Stomach (tissue), 9 donors: ENCODE data around the gene RAB40B. TPM values are rescaled to one million over a fixed set of nuclear protein-coding genes. Genes with fewer than 3 reads are reported as not detected.

ENCODE experiments used
- DNase-seq, 2 donors: peaks; one replicate each; pipeline versions ENCODE4 v3.0.0 to v3.0.0-alpha.2; 2013 to 2019
- H3K27ac ChIP-seq, 5 donors: fragments of 200-600 bp in 4 of 5; sonication (generic) in 4 of 5; one replicate each; pipeline ENCODE4 v1.5.1; 2013 to 2019; ENCODE audit warnings: mild to moderate bottlenecking in 1 of 5, moderate library complexity in 1 of 5
- H3K27me3 ChIP-seq, 3 donors: fragments of 200-600 bp; sonication (generic); one replicate each; pipeline ENCODE4 v1.5.1; 2017 to 2019; ENCODE audit warnings: mixed run types in 1 of 3
- H3K36me3 ChIP-seq, 4 donors: fragments of 200-600 bp; sonication (generic); 1 replicate in 3 of 4; 2 replicates in 1 of 4; pipeline ENCODE4 v1.5.1; 2016 to 2019
- H3K4me1 ChIP-seq, 4 donors: fragments of 200-600 bp; sonication (generic); one replicate each; pipeline ENCODE4 v1.5.1; 2016 to 2019
- H3K4me3 ChIP-seq, 4 donors: fragments of 200-600 bp; sonication (generic) in 3 of 4; one replicate each; pipeline ENCODE4 v1.5.1; 2016 to 2019; ENCODE audit warnings: mild to moderate bottlenecking in 1 of 4
- H3K9me3 ChIP-seq, 4 donors: fragments of 200-600 bp; sonication (generic); one replicate each; pipeline ENCODE4 v1.5.1; 2016 to 2019
- CTCF ChIP-seq, 7 experiments: fragments of 450-650 bp in 4 of 7; fragments of 200-600 bp in 3 of 7; sonication (generic) in 3 of 7; IDR thresholded peaks; one replicate each; pipeline ENCODE4 v1.5.1; 2016 to 2019; ENCODE audit warnings: antibody characterized with exemption in 7 of 7, control low read depth in 2 of 7, mild to moderate bottlenecking in 1 of 7
- EP300 ChIP-seq: sonication (generic); formaldehyde crosslinking; IDR thresholded peaks from one replicate; pipeline ENCODE4 v1.6.1; 2017; ENCODE audit warnings: antibody characterized with exemption
- POLR2A ChIP-seq, 4 donors: fragments of 450-650 bp; IDR thresholded peaks; one replicate each; pipeline ENCODE4 v1.6.1; 2016; ENCODE audit warnings: antibody characterized with exemption in 4 of 4, control low read depth in 2 of 4, mild to moderate bottlenecking in 1 of 4, moderate library complexity in 1 of 4
- POLR2AphosphoS5 ChIP-seq, 3 donors: sonication (generic); formaldehyde crosslinking; IDR thresholded peaks; one replicate each; pipeline ENCODE4 v1.6.1; 2016; ENCODE audit warnings: antibody characterized with exemption in 3 of 3
- WGBS, 5 donors: extraction: QIAGEN DNeasy Blood & Tissue Kit in 3 of 5; methylation state at CpG; one replicate each; pipeline versions ENCODE4 v1.1.5 to v1.1.7; 2013 to 2018; 5-methylcytosine and 5-hydroxymethylcytosine counted together
- intact Hi-C: fragments of 100-400 bp; cut with DNase I; formaldehyde crosslinking; loops from one replicate; pipeline ENCODE4 v1.15.1; 2023; ENCODE audit warnings: low total_unique reads
- polyA plus RNA-seq, 3 donors: library from polyadenylated mRNA; stranded (reverse); fragments of 200-250 nt; gene quantifications; one replicate each; pipeline ENCODE4 v1.2.3, GENCODE V29; 2013
- total RNA-seq, 5 donors: library from RNA; depleted of rRNA; stranded (reverse); fragments of >200 nt; gene quantifications; one replicate each; pipeline versions ENCODE4 v1.1.0 to v1.2.3, GENCODE V29; 2014 to 2016
- donor health status: healthy with polysubstance abuse.
- donor health status: Bipolar disorder and iron deficiency.
- donor health status: healthy.

RAB40B gene
- total and polyA plus RNA-seq, 8 donors: 7.6 to 133 (median 22.2) TPM

GRCh38 chr17:82649501-82650261, 48.8 kb downstream of the RAB40B start:
- intact Hi-C loops: no loop called here
- Histone ChIP-seq H3K9me3 (no peaks in the 10 kb centered on the region), H3K4me3 (no peak overlapping the region), H3K36me3 (peaks cover 0 to 2% (median 0%) of the 10 kb centered on the region in 4 donors), H3K27ac (peak overlapping the region in 3 of 5 donors; percentile 31 to 100 (median 98)), H3K4me1 (peaks cover 40 to 64% (median 52%) of the 10 kb centered on the region in 4 donors), H3K27me3 (no peaks in the 10 kb centered on the region)
- TF ChIP-seq EP300 (no peak), POLR2A (IDR thresholded peaks at IDR 0.05) (no peak), CTCF (IDR thresholded peaks at IDR 0.05) (no peak), POLR2AphosphoS5 (IDR thresholded peaks at IDR 0.05) (no peak)
- 83 to 87% (median 86%) methylated on average over 14 to 22 of the region's 22 CpGs for WGBS, 5 donors
- DNase-seq: peak in 1 of 2 donors; percentile 33

- H3K27me3 ChIP-seq: no peaks in the 10 kb centered on the region
- peak overlapping the region; percentile 69 to 100 (median 81) for H3K27ac ChIP-seq
- peaks cover 2 to 10% (median 8%) of the 10 kb centered on the region in 4 donors for H3K36me3 ChIP-seq
- H3K4me3 ChIP-seq: peak overlapping the region; percentile 37 to 49 (median 42)
- DNase-seq: peak; percentile 43 to 81
- no peaks in the 10 kb centered on the region for H3K9me3 ChIP-seq
- peaks cover 32 to 64% (median 46%) of the 10 kb centered on the region in 4 donors for H3K4me1 ChIP-seq
- intact Hi-C loops: no loop called here
- 1 to 23% (median 10%) methylated on average over 13 to 24 of the region's 37 CpGs for WGBS, 5 donors
- TF ChIP-seq CTCF (IDR thresholded peaks at IDR 0.05) (no peak), EP300 (no peak), POLR2AphosphoS5 (IDR thresholded peaks at IDR 0.05) (no peak), POLR2A (IDR thresholded peaks at IDR 0.05) (no peak)
These were observed 49.7 kb downstream of the RAB40B start for GRCh38 chr17:82648742-82649331.

- H3K4me1 ChIP-seq: peaks cover 27 to 65% (median 41%) of the 10 kb centered on the region in 4 donors
- no peaks in the 10 kb centered on the region for H3K27me3 ChIP-seq
- intact Hi-C loops: no loop called here
- TF ChIP-seq EP300 (peak; percentile 83), POLR2AphosphoS5 (IDR thresholded peaks at IDR 0.05) (peak; percentile 99 to 100 (median 99)), CTCF (IDR thresholded peaks at IDR 0.05) (no peak), POLR2A (IDR thresholded peaks at IDR 0.05) (peak in 2 of 4 donors; percentile 90 to 94)
- peak within 1 kb of the TSS; percentile 94 to 100 (median 98) for H3K27ac ChIP-seq
- peaks cover 8 to 16% (median 14%) of the 10 kb centered on the region in 4 donors for H3K36me3 ChIP-seq
- DNase-seq: peak; percentile 98 to 99
- peak within 1 kb of the TSS; percentile 70 to 100 (median 96) for H3K4me3 ChIP-seq
- 0 to 1% (median 0%) methylated on average over 25 to 64 of the region's 67 CpGs; no CpG with 5 or more reads in 2 of the 5 donors for WGBS, 5 donors
- no peaks in the 10 kb centered on the region for H3K9me3 ChIP-seq
These were observed 50.3 kb downstream of the RAB40B start, which contains the start of gene WDR45B for GRCh38 chr17:82648165-82648668. Gene WDR45B (minus strand): TSS chr17:82648444. CDS start chr17:82648340, 104 bp downstream.

GRCh38 chr17:82647593-82648164, 50.8 kb downstream of the RAB40B start:
- Histone ChIP-seq H3K9me3 (no peaks in the 10 kb centered on the region), H3K36me3 (peaks cover 12 to 22% (median 19%) of the 10 kb centered on the region in 4 donors), H3K4me3 (peak overlapping the region; percentile 70 to 100 (median 96)), H3K4me1 (peaks cover 27 to 66% (median 44%) of the 10 kb centered on the region in 4 donors), H3K27ac (peak overlapping the region; percentile 94 to 100 (median 98)), H3K27me3 (no peaks in the 10 kb centered on the region)
- WGBS, 5 donors: 0 to 1% (median 0%) methylated on average over 16 to 54 of the region's 54 CpGs
- peak; percentile 42 to 82 for DNase-seq
- intact Hi-C loops: no loop called here
- TF ChIP-seq EP300 (no peak), CTCF (IDR thresholded peaks at IDR 0.05) (no peak), POLR2AphosphoS5 (IDR thresholded peaks at IDR 0.05) (no peak), POLR2A (IDR thresholded peaks at IDR 0.05) (no peak)
